HG03025 (cell line): ENCODE results near the gene HRG.
"Not testable (repeated sequence)": the region's sequence is repeated elsewhere in the genome, so short reads cannot be mapped to it uniquely, and the experiment has no call there.

ENCODE experiments used
- ATAC-seq: cut with Tn5 transposase; IDR thresholded peaks from one replicate; pipeline ENCODE4 v1.9.1; 2021; ENCODE audit warnings: mild to moderate bottlenecking, moderate library complexity; ENCODE audit not compliant: unreplicated experiment, low FRiP score

Gene HRG

GRCh38 chr3:186671051-186671450 lies 5.2 kb downstream of the HRG start:
- no peak for ATAC-seq

GRCh38 chr3:186678604-186679003 lies 12.8 kb downstream of the HRG start:
- no peak for ATAC-seq

DNA sequence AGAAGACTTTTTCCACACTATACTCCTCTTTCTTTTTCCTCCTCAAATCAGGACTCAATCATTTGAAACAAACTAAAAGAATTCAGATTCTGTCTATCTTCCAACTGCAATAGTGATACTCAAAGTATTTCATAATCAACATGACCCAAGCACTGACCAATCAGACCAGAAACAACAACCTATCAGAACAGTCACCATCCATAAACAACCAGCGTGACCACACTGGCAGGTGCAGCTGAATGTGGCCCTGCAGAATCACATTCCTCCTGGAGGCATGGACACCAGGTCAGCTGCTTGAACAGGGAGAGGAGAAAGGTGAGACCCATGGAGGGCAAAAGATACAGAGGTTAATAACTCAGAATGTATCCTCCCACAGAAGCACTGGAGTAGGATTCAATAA lies 13.3 kb downstream of the HRG start:
- no peak for ATAC-seq

DNA sequence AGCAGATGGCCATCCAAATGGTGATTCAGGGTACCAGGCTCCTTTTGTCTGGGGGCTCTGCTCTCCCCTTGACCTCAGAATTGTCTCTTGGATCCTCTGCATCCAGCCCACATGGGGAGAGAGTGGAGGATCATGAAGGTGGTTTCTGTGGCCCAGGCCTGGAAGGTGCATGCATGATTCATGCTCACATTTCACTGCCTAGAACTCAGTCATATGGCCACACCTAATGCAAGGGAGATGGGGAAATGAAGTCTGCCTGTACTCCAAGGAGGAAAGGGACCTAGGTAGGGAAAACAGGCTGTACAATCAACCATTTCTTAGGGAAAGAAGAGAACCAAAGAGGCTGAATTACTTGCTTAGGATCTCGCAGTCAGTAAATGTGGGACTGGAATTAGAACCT lies 15.1 kb downstream of the HRG start:
- no peak for ATAC-seq

DNA sequence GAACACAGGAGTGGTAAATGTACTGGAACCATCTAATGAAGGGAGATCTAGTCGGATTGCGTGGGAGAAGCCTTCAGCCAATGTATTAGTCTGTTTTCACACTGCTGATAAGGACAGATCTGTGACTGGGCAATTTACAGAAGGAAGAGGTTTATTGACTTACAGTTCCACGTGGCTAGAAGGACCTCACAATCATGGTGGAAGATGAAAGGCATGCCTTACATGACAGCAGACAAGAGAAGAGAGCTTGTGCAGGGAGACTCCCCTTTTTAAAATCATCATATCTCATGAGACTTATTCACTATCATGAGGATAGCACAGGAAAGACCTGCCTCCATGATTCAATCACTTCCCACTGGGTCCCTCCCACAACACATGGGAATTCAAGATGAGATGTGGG lies 17.0 kb downstream of the HRG start:
- ATAC-seq = no peak

GRCh38 chr3:186683979-186684378 lies 18.2 kb downstream of the HRG start:
- no peak for ATAC-seq

GRCh38 chr3:186686475-186686874 lies 20.7 kb downstream of the HRG start:
- ATAC-seq = not testable (repeated sequence)

DNA sequence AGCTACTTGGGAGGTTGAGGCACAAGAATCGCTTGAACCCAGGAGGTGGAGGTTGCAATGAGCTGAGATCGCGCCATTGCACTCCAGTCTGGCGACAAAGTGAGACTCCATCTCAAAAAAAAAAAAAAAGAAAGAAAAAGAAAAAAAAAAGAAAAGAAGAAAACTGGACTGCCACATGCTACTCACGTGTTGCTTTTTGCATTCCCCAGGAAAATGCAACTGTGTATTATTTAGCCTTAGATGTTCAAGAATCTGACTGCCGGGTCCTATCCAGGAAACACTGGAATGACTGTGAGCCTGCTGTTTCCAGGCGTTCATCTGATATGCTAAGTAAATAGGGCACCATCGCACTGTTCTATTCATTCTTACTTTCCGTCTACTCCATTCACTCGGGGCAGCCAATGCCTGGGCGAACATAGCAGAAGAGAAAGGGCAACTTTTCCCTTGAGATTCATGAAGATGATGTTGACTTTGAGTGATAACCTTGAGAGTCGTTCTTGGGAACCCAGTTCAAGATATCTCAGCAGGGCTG lies 21.4 kb downstream of the HRG start:
- ATAC-seq = no peak

GRCh38 chr3:186690304-186690703 lies 24.5 kb downstream of the HRG start:
- ATAC-seq = not testable (repeated sequence)

- no peak for ATAC-seq
Measured at GRCh38 chr3:186691676-186692075, 25.9 kb downstream of the HRG start.

- ATAC-seq = no peak
Measured at GRCh38 chr3:186693843-186694242, 28.0 kb downstream of the HRG start.

DNA sequence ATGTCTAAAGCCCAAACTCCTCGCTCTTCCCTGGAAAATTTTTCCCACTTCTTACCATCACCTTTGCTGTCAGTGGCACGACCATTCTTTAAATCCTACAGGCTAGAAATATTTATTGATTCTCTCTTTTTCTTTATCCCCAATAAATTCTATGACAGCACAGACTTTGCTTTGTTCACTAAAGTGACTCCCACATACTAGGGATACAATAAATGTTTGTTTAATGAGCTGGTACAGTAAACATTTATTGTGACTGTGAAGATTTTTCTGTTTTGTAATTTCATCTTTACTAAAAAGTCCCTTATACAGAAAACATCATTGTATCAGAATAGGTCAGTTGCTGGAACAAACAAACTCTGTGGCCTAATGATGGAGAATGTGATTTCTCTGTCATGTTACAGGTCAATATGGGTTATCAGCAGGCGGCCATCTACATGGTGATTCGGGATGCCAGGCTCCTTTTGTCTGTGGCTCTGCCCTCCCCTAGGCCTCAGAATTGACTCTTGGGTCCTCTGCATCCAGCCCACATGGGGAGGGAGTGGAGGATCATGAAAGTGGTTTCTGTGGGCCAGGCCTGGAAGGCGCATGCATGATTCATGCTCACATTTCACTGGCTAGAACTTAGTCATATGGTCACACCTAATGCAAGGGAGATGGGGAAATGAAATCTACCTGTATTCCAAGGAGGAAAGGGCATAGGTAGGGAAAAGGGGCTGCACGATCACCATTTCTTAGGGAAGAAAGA lies 28.6 kb downstream of the HRG start:
- no peak for ATAC-seq

GRCh38 chr3:186696522-186696921 lies 30.7 kb downstream of the HRG start:
- ATAC-seq = no peak

- ATAC-seq = no peak
Measured at GRCh38 chr3:186697510-186697909, 31.7 kb downstream of the HRG start.

DNA sequence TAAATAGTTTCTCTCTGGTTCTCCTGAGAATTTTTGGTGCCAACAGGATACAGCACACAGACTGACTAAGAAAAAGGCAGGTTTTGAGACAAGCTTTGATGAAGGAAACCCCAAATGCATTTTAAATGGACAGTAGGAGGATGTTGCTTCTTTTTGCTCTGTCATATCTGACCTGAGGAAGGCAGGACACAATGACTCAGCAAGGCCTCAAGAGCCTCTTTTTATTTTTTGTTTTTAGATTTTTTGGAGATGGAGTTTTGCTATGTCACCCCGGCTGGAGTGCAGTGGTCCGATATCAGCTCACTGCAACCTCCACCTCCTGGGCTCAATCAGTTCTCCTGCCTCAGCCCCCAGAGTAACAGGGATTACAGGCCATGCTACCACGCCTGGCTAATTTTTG lies 34.5 kb downstream of the HRG start:
- ATAC-seq = no peak

GRCh38 chr3:186702451-186702850 lies 36.6 kb downstream of the HRG start:
- ATAC-seq = not testable (repeated sequence)

DNA sequence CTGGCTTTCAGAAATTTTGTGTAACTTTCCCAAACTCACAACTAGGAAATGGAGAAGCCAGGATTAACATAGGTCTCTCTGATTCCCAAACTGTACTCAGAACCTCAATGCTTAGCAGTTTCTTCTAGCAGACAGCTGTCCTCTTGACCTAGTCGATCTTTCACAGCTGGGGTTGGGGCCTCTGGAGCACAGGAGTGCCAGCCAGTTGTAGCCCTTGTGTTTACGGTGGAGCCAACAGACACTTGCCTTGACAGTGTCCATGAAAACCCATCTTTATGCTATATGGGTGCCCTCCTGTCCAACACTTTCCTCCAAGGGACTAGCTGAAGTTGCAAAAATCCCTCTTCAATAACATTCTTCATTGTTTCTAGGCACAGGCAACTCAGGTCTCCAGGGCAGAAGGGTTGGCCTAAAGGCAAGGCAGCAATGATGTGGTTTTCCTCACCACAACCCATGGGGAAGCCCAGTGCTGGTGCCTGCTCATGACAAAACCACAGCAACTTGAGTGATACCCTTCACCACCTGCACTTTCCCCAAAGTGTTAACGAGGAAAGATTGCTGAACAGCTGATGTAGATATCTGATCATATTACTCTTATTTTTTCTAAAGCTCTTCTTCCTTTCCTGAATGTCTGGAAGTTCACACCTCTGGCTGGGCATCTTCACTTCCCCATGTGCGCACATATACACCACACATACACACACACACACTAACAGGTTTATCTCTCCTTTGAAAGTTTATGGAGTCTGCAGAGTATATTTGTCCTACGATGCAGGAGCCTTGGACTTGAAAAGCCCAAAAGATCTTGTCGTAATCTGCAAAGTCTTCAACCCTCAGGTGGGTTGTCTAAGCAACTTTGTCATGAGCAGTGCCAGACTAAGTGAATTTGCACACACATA lies 40.3 kb downstream of the HRG start:
- no peak for ATAC-seq

DNA sequence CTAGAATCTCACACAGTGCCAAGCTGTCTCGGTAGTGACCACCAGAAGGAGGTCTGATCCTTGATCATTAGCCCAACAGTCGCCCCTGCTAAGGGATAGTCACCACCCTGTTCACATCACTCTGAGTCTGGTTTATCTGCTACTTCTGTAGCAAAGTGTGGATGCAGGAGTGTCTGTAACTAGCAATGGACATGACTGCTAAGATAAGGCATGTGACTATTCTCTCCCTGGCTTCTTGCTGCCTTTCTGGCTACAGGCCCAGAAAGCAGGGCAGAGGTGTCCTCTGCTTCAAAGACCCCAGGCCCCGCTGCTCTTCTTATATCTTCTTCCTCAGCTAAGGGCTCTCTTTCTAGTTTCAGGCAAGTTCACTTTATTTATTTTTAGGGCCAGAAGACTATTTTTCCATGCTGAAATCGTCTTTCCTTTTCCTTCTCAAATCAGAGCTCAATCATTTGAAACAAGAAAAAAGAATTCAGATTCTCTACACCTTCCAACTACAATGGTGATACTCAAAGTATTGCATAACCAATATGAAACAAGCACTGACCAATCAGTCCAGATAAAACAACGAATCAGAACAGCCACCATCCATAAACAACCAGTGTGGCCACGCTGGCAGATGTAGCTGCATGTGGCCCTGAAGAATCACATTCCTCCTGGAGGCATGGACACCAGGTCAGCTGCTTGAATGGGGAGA lies 43.3 kb downstream of the HRG start:
- ATAC-seq = no peak

GRCh38 chr3:186710694-186711093 lies 44.9 kb downstream of the HRG start:
- ATAC-seq = not testable (repeated sequence)

- ATAC-seq = no peak
Measured at GRCh38 chr3:186713499-186713898, 47.7 kb downstream of the HRG start.

- no peak for ATAC-seq
Measured at GRCh38 chr3:186717039-186717457, 51.2 kb downstream of the HRG start, which contains the start of gene KNG1. TSS of gene KNG1 (plus strand) at chr3:186717359. CDS start at chr3:186717543, 184 bp downstream.
